Tibial nerve (tissue), 4 donors: ENCODE data around the gene SYT9.

Source experiments
- EP300 ChIP-seq, 2 donors: sonication (generic); formaldehyde crosslinking; IDR thresholded peaks; one replicate each; pipeline ENCODE4 v1.6.1; 2017; ENCODE audit warnings: antibody characterized with exemption in 2 of 2, mild to moderate bottlenecking in 1 of 2
- POLR2A ChIP-seq, 2 donors: fragments of 450-650 bp; IDR thresholded peaks; one replicate each; pipeline ENCODE4 v1.6.1; 2017; ENCODE audit warnings: antibody characterized with exemption in 2 of 2, mild to moderate bottlenecking in 2 of 2, moderate library complexity in 2 of 2
- TF ChIP-seq, protein P1 (sequence below), 5 experiments: fragments of 200-600 bp in 3 of 5; fragments of 450-650 bp in 2 of 5; sonication (generic) in 3 of 5; IDR thresholded peaks; one replicate each; pipeline ENCODE4 v1.5.1; 2016 to 2019; ENCODE audit warnings: antibody characterized with exemption in 5 of 5, mild to moderate bottlenecking in 3 of 5, moderate library complexity in 2 of 5

- TF ChIP-seq, protein P1, sequence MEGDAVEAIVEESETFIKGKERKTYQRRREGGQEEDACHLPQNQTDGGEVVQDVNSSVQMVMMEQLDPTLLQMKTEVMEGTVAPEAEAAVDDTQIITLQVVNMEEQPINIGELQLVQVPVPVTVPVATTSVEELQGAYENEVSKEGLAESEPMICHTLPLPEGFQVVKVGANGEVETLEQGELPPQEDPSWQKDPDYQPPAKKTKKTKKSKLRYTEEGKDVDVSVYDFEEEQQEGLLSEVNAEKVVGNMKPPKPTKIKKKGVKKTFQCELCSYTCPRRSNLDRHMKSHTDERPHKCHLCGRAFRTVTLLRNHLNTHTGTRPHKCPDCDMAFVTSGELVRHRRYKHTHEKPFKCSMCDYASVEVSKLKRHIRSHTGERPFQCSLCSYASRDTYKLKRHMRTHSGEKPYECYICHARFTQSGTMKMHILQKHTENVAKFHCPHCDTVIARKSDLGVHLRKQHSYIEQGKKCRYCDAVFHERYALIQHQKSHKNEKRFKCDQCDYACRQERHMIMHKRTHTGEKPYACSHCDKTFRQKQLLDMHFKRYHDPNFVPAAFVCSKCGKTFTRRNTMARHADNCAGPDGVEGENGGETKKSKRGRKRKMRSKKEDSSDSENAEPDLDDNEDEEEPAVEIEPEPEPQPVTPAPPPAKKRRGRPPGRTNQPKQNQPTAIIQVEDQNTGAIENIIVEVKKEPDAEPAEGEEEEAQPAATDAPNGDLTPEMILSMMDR (IDR thresholded peaks at IDR 0.05) = no peak
- no peak for TF ChIP-seq EP300 (IDR thresholded peaks at IDR 0.05)
- no peak for TF ChIP-seq POLR2A (IDR thresholded peaks at IDR 0.05)
Observed at GRCh38 chr11:7486781-7487140, 235.1 kb downstream of the SYT9 start.
